GM18867 (cell line): ENCODE results near the gene CD6.

Source experiments
- ATAC-seq: cut with Tn5 transposase; IDR thresholded peaks from one replicate; pipeline ENCODE4 v1.9.1; 2021; ENCODE audit warnings: mild to moderate bottlenecking, moderate library complexity; ENCODE audit not compliant: unreplicated experiment

CD6 gene

GRCh38 chr11:60982184-60982583, 10.7 kb downstream of the CD6 start:
- ATAC-seq = no peak

GRCh38 chr11:60984149-60984548, 12.7 kb downstream of the CD6 start:
- no peak for ATAC-seq

GRCh38 chr11:60984636-60985035, 13.2 kb downstream of the CD6 start:
- no peak for ATAC-seq

GRCh38 chr11:60985501-60985900, 14.0 kb downstream of the CD6 start:
- ATAC-seq = no peak

- no peak for ATAC-seq
Measured at GRCh38 chr11:60985991-60986915, 14.8 kb downstream of the CD6 start.

GRCh38 chr11:60987577-60988277, 16.2 kb downstream of the CD6 start:
- ATAC-seq = no peak

- ATAC-seq = no peak
Measured at GRCh38 chr11:60988658-60989057, 17.2 kb downstream of the CD6 start.

- no peak for ATAC-seq
Measured at GRCh38 chr11:60989093-60989650, 17.7 kb downstream of the CD6 start.

GRCh38 chr11:60991457-60991856, 20.0 kb downstream of the CD6 start:
- no peak for ATAC-seq

- no peak for ATAC-seq
Measured at GRCh38 chr11:60992842-60993409, 21.4 kb downstream of the CD6 start.

- no peak for ATAC-seq
Measured at GRCh38 chr11:60993615-60994014, 22.1 kb downstream of the CD6 start.

GRCh38 chr11:60994541-60995080, 23.1 kb downstream of the CD6 start:
- peak; percentile 62 for ATAC-seq

- no peak for ATAC-seq
Measured at GRCh38 chr11:60995798-60996197, 24.3 kb downstream of the CD6 start.

- no peak for ATAC-seq
Measured at GRCh38 chr11:60996381-60997138, 25.1 kb downstream of the CD6 start.

- ATAC-seq = no peak
Measured at GRCh38 chr11:61000426-61000825, 28.9 kb downstream of the CD6 start.

- ATAC-seq = no peak
Measured at GRCh38 chr11:61001931-61002330, 30.5 kb downstream of the CD6 start.

GRCh38 chr11:61002598-61002997, 31.1 kb downstream of the CD6 start:
- ATAC-seq = no peak

- ATAC-seq = no peak
Measured at GRCh38 chr11:61004180-61004611, 32.7 kb downstream of the CD6 start.

- no peak for ATAC-seq
Measured at GRCh38 chr11:61004761-61005181, 33.3 kb downstream of the CD6 start.

GRCh38 chr11:61007383-61007955, 36.0 kb downstream of the CD6 start:
- ATAC-seq = no peak
